HepG2 (cell line): Measurements from ENCODE around the gene LYSMD3. TPM values are rescaled to one million over a fixed set of nuclear protein-coding genes. Genes with fewer than 3 reads are reported as not detected.

ENCODE experiments used
- ATAC-seq: fragments of 200-7000 bp; cut with Tn5 transposase; 3 replicates; pipeline ENCODE4 v1.9.1; 2020; ENCODE audit warnings: mild to moderate bottlenecking, moderate library complexity
- Bru-seq: library from RNA; stranded (reverse); fragments of 400-500 nt; gene quantifications from one replicate; lab custom pipeline; 2021; lab: Mats Ljungman, UMichigan
- BruChase-seq, 2 experiments: library from RNA; stranded (reverse); fragments of 400-500 nt; gene quantifications; one replicate each; lab custom pipeline; 2021; lab: Mats Ljungman, UMichigan
- BruUV-seq: library from RNA; stranded (reverse); fragments of 400-500 nt; replicated peaks from 2 replicates; lab custom pipeline; 2021; lab: Mats Ljungman, UMichigan
- CTCF ChIA-PET: fragments of 300-600 bp; formaldehyde crosslinking; extraction: SDS; loops from one replicate; lab custom pipeline; 2021; ENCODE audit warnings: low total read pairs, inconsistent platforms, low intra/inter-chr PET ratio; lab: Yijun Ruan, JAX
- POLR2A ChIA-PET: fragments of 350-600 bp; sonication (Branson Sonifier 250); formaldehyde crosslinking; loops from one replicate; lab custom pipeline; 2020; ENCODE audit warnings: antibody characterized with exemption, inconsistent platforms; lab: Yijun Ruan, JAX
- DNase-seq: peaks from one replicate; pipeline ENCODE4 v3.0.0-alpha.2; 2015; ENCODE audit warnings: low spot score
- FAIRE-seq: peaks from 3 replicates; lab custom pipeline; 2011; peaks lifted over from hg19 to GRCh38; lab: Jason Lieb, UNC
- H2AFZ ChIP-seq: one replicate; pipeline ENCODE4 v1.6.1; 2011; ENCODE audit warnings: low read length, inconsistent platforms
- H3K27ac ChIP-seq: fragments of 300-600 bp; 3 replicates; pipeline ENCODE4 v1.8.0; 2011; ENCODE audit warnings: mixed run types, mild to moderate bottlenecking, mixed read lengths, low read length, inconsistent platforms; ENCODE audit not compliant: insufficient read depth; ENCODE audit errors: extremely low read length
- H3K27me3 ChIP-seq, 2 experiments: fragments of 200-600 bp in 1 of 2; 2 replicates in 1 of 2; 3 replicates in 1 of 2; pipeline versions ENCODE4 v1.6.0 to v1.8.0; 2011; ENCODE audit warnings: low read length in 2 of 2, mild to moderate bottlenecking in 2 of 2, moderate library complexity in 2 of 2, inconsistent platforms in 1 of 2; ENCODE audit not compliant: insufficient read depth in 2 of 2, control insufficient read depth in 1 of 2
- H3K36me3 ChIP-seq, 2 experiments: fragments of 200-600 bp in 1 of 2; replicated peaks in 1 of 2; 2 replicates in 1 of 2; 3 replicates in 1 of 2; pipeline versions ENCODE4 v1.5.1 to v1.8.0; 2011; ENCODE audit warnings: low read length in 2 of 2, inconsistent platforms in 1 of 2; ENCODE audit not compliant: insufficient read depth in 2 of 2, control insufficient read depth in 1 of 2
- H3K4me1 ChIP-seq: 2 replicates; pipeline ENCODE4 v1.5.1; 2012; ENCODE audit warnings: low read length, inconsistent platforms; ENCODE audit not compliant: insufficient read depth
- H3K4me2 ChIP-seq: 2 replicates; pipeline ENCODE4 v1.6.0; 2011; ENCODE audit warnings: low read depth, low read length, inconsistent platforms
- H3K4me3 ChIP-seq, 3 experiments: fragments of 200-600 bp in 1 of 3; sonication (generic), shearing (Covaris generic) in 1 of 3; replicated peaks in 1 of 3; 2 replicates each; pipeline ENCODE4 v1.5.1; 2011 to 2016; ENCODE audit warnings: low read length in 3 of 3, inconsistent platforms in 2 of 3, low read depth in 2 of 3, mild to moderate bottlenecking in 2 of 3, control low read depth in 1 of 3, mixed read lengths in 1 of 3; ENCODE audit not compliant: insufficient read depth in 1 of 3
- H3K79me2 ChIP-seq: one replicate; pipeline ENCODE4 v1.6.1; 2011; ENCODE audit warnings: low read length, inconsistent platforms; ENCODE audit not compliant: insufficient read depth
- H3K9ac ChIP-seq: 2 replicates; pipeline ENCODE4 v1.6.0; 2011; ENCODE audit warnings: mild to moderate bottlenecking, low read depth, low read length, inconsistent platforms; ENCODE audit not compliant: insufficient read depth
- H3K9me3 ChIP-seq: 2 replicates; pipeline ENCODE4 v1.5.1; 2012; ENCODE audit warnings: mild to moderate bottlenecking, low read length
- H4K20me1 ChIP-seq: 2 replicates; pipeline ENCODE4 v1.6.0; 2011; ENCODE audit warnings: inconsistent platforms, mild to moderate bottlenecking, low read length, moderate library complexity; ENCODE audit not compliant: insufficient read depth
- ZBTB7A ChIP-seq: sonication (generic); formaldehyde crosslinking; IDR thresholded peaks from 2 replicates; pipeline ENCODE4 v1.8.0; 2022; ENCODE audit warnings: mild to moderate bottlenecking, missing genetic modification reagents
- ZNF512B ChIP-seq: sonication (generic); formaldehyde crosslinking; IDR thresholded peaks from 2 replicates; pipeline ENCODE4 v1.5.1; 2020; ENCODE audit warnings: missing genetic modification reagents, mild to moderate bottlenecking, borderline replicate concordance
- whole genome bisulfite sequencing: methylation state at CpG from one replicate; pipeline ENCODE4 v1.1.6; 2017; ENCODE audit warnings: low lambda C conversion rate; 5-methylcytosine and 5-hydroxymethylcytosine counted together
- in situ Hi-C: cut with HindIII; loops from 2 replicates; pipeline ENCODE4 v1.10.0; 2017; ENCODE audit warnings: low pct_unique_long_range_greater_than_20kb; ENCODE audit not compliant: extremely low pct_ligation_motif_present
- intact Hi-C: fragments of 100-400 bp; cut with micrococcal nuclease; formaldehyde crosslinking; loops from one replicate; pipeline ENCODE4 v1.10.0; 2022; ENCODE audit not compliant: unreplicated experiment
- long read RNA-seq, 2 experiments: library from RNA in 1 of 2; library from polyadenylated mRNA in 1 of 2; stranded (forward) in 1 of 2; unstranded in 1 of 2; transcript quantifications; one replicate each; pipeline ENCODE4 v2.0.0, GENCODE V29; 2019 to 2022
- polyA minus RNA-seq, 3 experiments: library from RNA; depleted of rRNA, polyadenylated mRNA; stranded (reverse); fragments of >200 nt; gene quantifications; 2 replicates each; pipeline ENCODE4 v1.2.3, GENCODE V29; 2011; ENCODE audit warnings: low replicate concordance in 1 of 3
- polyA plus RNA-seq, 8 experiments: library from polyadenylated mRNA; depleted of rRNA in 3 of 8; stranded (reverse) in 7 of 8; unstranded in 1 of 8; fragments of >200 nt; fragmentation: Illumina TruSeq in 4 of 8; extraction: Trizol in 4 of 8; gene quantifications; 2 replicates each; pipeline versions ENCODE4 v1.2.1 to v1.2.3, GENCODE V29; 2011 to 2016; ENCODE audit warnings: low read depth in 4 of 8, missing spikeins in 1 of 8, mixed read lengths in 1 of 8; ENCODE audit not compliant: insufficient read depth in 1 of 8
- total RNA-seq, 5 experiments: library from RNA; depleted of rRNA; stranded (reverse); fragments of >200 nt; fragmentation: Illumina TruSeq; extraction: Trizol; gene quantifications; 2 replicates each; pipeline ENCODE4 v1.2.3, GENCODE V29; 2016; ENCODE audit warnings: low read depth in 1 of 5
- TF ChIP-seq, protein P1 (sequence below): sonication (generic); formaldehyde crosslinking; IDR thresholded peaks from 2 replicates; pipeline ENCODE4 v1.4.0; 2020; ENCODE audit warnings: missing genetic modification reagents

Gene LYSMD3
- total RNA-seq (2016; rRNA removed; fragmentation: Illumina TruSeq; extraction: Trizol) (13.8 and 22.2 TPM in 2 replicates), polyA plus RNA-seq (2011; rRNA removed) (6.3 and 9.1 TPM in 2 replicates), polyA minus RNA-seq (2011; rRNA and poly(A)+ RNA removed; ENCODE audit: low replicate concordance) (3.2 and 6.4 TPM in 2 replicates), Bru-seq, nascent RNA (percentile 90 among the genes with signal in this experiment), BruChase-seq, experiment 1, labeled RNA remaining after a 6-hour chase (percentile 92 among the genes with signal in this experiment), BruChase-seq, experiment 2, labeled RNA remaining after a 2-hour chase (percentile 95 among the genes with signal in this experiment)
- total RNA-seq (2016; cell fraction: cytosol; rRNA removed; fragmentation: Illumina TruSeq; extraction: Trizol; ENCODE audit: low read depth): 1.2 and 1.6 TPM in 2 replicates
- total RNA-seq (2016; cell fraction: insoluble cytoplasmic fraction; rRNA removed; fragmentation: Illumina TruSeq; extraction: Trizol): 14.2 and 20.5 TPM in 2 replicates
- 6.5 and 8.4 TPM in 2 replicates for total RNA-seq (2016; cell fraction: membrane; rRNA removed; fragmentation: Illumina TruSeq; extraction: Trizol)
- total RNA-seq (2016; cell fraction: nucleus; rRNA removed; fragmentation: Illumina TruSeq; extraction: Trizol): 12.9 and 13.6 TPM in 2 replicates
- 3.3 and 5.8 TPM in 2 replicates for polyA plus RNA-seq (2011; cell fraction: cytosol; rRNA removed)
- 2.4 and 3.9 TPM in 2 replicates for polyA plus RNA-seq (2011; cell fraction: nucleus; rRNA removed)
- 10.3 and 10.4 TPM in 2 replicates for polyA plus RNA-seq (2012)
- polyA plus RNA-seq (2016; cell fraction: cytosol; fragmentation: Illumina TruSeq; extraction: Trizol; ENCODE audit: low read depth): 0.70 and 0.91 TPM in 2 replicates
- 17.8 and 21.3 TPM in 2 replicates for polyA plus RNA-seq (2016; cell fraction: insoluble cytoplasmic fraction; fragmentation: Illumina TruSeq; extraction: Trizol; ENCODE audit: low read depth)
- 3.1 and 4.0 TPM in 2 replicates for polyA plus RNA-seq (2016; cell fraction: membrane; fragmentation: Illumina TruSeq; extraction: Trizol; ENCODE audit: low read depth)
- polyA plus RNA-seq (2016; cell fraction: nucleus; fragmentation: Illumina TruSeq; extraction: Trizol; ENCODE audit: insufficient read depth, low read depth): 14.8 and 16.7 TPM in 2 replicates
- polyA minus RNA-seq (2011; cell fraction: cytosol; rRNA and poly(A)+ RNA removed): 11.1 and 12.9 TPM in 2 replicates
- polyA minus RNA-seq (2011; cell fraction: nucleus; rRNA and poly(A)+ RNA removed): 15.7 and 16.6 TPM in 2 replicates
- long read RNA-seq, experiment 1, full-length matches to known transcripts: 1 of 2 reads
- long read RNA-seq, experiment 1, partial matches to known transcripts: 0 of 2 reads
- long read RNA-seq, experiment 1, other reads (novel, unspliced or antisense): 1 of 2 reads
- long read RNA-seq, experiment 2, partial matches to known transcripts: 0 of 11 reads
- long read RNA-seq, experiment 2, other reads (novel, unspliced or antisense): 11 of 11 reads

DNA sequence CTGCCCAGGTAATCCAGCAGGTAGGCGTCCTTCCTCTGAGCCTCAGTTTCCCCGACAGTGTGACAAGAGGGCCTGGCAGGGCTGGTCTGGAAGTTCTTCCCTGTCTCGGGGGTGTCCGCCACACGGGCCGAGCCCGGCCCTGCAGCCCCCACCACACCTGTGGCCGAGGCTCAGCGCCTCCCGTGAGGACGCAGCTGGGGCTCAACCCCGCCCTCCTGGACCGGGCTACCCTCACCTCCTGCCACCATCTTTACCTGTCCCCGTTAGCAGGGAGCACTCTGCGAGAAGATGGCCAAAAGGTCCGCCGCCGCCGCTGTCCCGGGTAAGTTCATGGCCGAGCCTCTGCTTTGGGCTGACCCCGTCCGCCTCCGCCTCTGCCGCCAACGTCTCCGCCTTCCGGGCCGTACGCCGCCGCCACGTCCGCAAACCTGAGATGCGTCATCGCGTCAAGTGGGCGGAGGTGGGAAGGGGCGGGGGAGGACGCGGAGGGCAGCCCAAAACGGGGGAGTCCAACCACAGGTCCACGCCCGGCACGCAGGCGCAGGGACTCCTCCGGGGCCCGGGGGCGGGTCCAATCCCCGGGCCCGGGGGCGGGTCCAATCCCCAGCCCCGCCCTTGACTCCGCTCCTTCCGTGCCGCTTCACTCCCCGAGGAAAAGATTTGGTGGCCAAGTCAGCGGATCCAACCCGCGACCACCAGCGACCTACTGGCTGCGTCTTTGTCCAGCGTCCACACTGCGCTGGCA is at the start of gene LYSMD3:
LYSMD3 (minus strand) TSS at position 391 of the 745 bp plus-strand sequence. CDS start 4,295 bp downstream, outside the sequence.
- Histone ChIP-seq H3K36me3 (no peaks in the 10 kb centered on the region; a peak in 1 of 5 replicates), H3K79me2 (peaks cover 34% of the 10 kb centered on the region), H3K4me3 (peak within 1 kb of the TSS; percentile 87 to 99 (median 97)), H3K4me1 (peaks cover 30% of the 10 kb centered on the region), H3K4me2 (peak within 1 kb of the TSS; percentile 84), H3K27me3 (peaks cover 0 to 4% of the 10 kb centered on the region in 2 experiments; a peak in 1 of 5 replicates), H3K9me3 (no peaks in the 10 kb centered on the region), H3K9ac (peak within 1 kb of the TSS; percentile 98), H3K27ac (peak within 1 kb of the TSS; percentile 82), H2AFZ (peak within 1 kb of the TSS; percentile 86), H4K20me1 (no peaks in the 10 kb centered on the region; the same call in 1 of the 2 replicates)
- no TSS peak for BruUV-seq
- no peak for FAIRE-seq
- under 1% methylated on average over 23 of the region's 64 CpGs for WGBS
- ChIA-PET CTCF (interaction anchor here (1.2 to 3.1 kb wide), 2 partner anchors 88 to 143 kb away, joined by 3 to 35 read pairs; no protein-coding TSS in a partner anchor), POLR2A (interaction anchor here (1.2 to 1.9 kb wide), 2 partner anchors 57 to 119 kb away, joined by 4 to 9 read pairs; partner anchors contain the start of gene CETN3)
- peak; percentile 92 for DNase-seq
- peak; percentile 96 for ATAC-seq
- in situ Hi-C loops (no loop called here), intact Hi-C loops (loop anchor here (1.0 kb wide), 2 partner anchors 55 to 120 kb away; partner anchors contain the start of genes CETN3, MBLAC2 and POLR3G)
- 0 out of 2 replicates have a peak, but pooled peaks have one; percentile 39 for TF ChIP-seq ZBTB7A (CRISPR knock-in tag)
- no peak for TF ChIP-seq ZNF512B (CRISPR knock-in tag)
- TF ChIP-seq, protein P1, sequence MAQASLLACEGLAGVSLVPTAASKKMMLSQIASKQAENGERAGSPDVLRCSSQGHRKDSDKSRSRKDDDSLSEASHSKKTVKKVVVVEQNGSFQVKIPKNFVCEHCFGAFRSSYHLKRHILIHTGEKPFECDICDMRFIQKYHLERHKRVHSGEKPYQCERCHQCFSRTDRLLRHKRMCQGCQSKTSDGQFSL (CRISPR knock-in tag): no peak
